DMS53 treated with DMSO at 0.1 percent for 48 hours (cell line): ENCODE measurements around the gene PGLYRP4.

Source experiments
- DNase-seq: peaks from one replicate; lab custom pipeline; 2025; ENCODE audit not compliant: unreplicated experiment; lab: John Stamatoyannopoulos, UW

PGLYRP4 gene

GRCh38 chr1:153348511-153349362, at the start of gene PGLYRP4:
Gene PGLYRP4, minus strand, starts transcription at chr1:153348841. Its CDS starts 909 bp downstream, at chr1:153347932.
- DNase-seq, result no peak

DNA sequence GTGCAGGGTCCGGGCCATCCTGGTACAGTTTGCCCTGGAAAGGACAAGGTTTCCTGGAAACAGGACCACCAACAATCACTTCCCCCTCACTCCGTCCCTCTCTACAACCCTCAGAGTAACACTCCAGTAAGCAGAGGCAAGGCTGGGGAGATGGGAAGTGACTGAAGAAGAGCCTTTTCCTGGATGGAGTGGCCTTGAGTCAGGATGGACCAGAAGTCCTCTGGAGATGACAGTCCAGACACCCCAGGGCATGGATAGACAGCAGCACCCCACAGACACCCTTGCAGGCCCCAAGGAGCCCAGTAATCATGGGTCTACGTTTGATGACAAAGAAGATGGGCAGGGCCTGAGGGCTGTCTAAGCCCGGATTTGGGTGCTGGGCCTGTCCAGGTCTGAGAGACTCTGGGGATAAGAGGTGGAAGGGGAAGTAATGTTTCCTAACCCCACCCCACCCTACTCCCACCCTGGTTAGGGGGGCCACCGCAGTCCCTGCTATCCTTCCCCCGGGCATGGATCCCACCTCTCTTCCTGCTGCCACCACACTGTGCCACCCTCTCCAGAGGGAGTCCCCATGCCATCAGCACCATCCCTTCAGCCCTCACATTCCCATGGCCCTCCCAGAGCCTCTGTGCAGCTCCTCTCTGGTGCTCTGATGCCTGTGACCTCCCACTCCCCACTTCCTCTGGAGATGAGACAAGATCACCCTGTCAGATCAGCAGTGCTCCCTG, 49.4 kb upstream of the PGLYRP4 start:
- no peak for DNase-seq

DNA sequence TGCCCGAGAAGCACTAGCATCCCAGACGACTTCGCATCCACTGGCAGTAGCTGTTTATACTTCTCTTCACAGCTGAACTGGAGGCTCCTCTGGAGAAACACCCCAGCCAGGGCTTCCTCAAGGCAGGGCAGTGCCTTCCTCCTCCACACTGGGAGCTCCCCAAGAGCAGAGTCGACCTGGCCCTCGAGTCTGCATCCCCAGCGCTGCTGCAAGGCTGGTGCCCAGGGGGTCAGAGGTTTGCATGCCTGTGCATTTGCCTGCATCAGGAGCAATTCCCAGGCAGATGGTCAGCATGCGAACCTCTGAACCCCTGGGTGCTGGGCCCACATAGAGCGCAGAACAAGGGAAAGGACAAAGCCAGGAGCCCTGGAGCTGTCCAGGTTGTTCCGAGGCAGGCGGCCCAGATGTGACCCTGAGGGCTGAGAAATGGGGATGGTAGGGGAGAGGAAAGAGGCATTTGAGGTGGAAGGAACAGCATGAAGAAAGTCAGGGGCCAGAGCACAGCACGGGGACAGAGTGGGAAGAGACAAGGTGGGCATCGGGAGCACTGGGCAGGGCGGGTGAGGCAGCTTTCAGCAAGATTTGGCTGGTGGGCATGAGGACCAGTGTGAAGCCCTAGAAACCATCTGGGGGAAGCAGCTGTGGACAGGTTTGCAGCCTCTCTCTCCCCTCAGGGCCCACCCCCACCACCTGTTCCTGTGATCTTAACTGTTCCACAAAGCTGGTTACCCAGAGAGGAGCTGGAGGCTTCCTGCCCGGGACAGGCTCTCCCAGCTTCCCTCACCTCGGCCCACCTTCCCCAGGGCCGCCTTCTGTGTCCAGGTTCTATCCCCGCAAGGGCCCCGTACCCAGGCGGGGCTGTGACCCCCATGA, 48.6 kb upstream of the PGLYRP4 start:
- DNase-seq, result no peak

DNA sequence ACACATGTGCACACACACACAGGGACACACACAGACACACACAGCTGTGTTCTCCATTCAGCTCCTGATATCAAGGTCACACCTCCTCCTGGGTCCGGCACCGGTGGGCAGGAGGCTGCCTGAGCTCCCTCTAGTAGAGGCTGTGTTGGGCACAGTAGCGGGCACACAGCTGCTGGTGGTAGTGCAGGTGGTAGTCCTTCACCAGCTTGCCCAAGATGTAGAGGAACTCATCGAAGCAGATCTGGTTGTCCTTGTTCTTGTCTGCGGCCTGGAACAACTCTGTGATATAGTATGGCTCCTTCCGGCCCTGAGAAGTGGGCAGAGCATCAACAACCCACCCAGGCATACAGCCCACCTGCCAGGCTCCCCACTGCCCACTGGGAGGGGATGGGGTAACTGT, 47.8 kb upstream of the PGLYRP4 start:
- no peak for DNase-seq

GRCh38 chr1:153395776-153396175, 47.1 kb upstream of the PGLYRP4 start:
- no peak for DNase-seq

- DNase-seq, result no peak
Observed at GRCh38 chr1:153395136-153395685, 46.6 kb upstream of the PGLYRP4 start.

DNA sequence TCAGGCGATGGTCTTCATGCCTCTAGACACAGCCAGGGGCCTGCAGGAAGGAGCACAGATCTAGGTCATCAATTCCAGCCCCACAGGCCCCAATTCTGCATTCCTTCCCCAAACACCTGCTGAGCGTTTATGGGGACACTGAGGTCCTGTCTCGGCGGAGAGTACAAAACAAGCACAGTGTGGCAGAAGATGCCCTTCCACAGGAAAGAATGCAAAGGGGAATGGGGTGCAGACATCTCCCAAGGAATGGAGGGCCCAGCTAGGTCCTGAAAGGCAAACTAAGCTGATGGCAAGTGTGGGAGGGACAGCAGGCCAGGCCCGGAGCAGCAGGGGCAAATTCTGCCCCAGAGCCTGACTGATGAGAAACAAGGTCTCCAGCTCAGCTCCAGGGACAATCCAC, 45.8 kb upstream of the PGLYRP4 start:
- DNase-seq, result no peak

- DNase-seq, result no peak
Observed at GRCh38 chr1:153393926-153394325, 45.3 kb upstream of the PGLYRP4 start.

DNA sequence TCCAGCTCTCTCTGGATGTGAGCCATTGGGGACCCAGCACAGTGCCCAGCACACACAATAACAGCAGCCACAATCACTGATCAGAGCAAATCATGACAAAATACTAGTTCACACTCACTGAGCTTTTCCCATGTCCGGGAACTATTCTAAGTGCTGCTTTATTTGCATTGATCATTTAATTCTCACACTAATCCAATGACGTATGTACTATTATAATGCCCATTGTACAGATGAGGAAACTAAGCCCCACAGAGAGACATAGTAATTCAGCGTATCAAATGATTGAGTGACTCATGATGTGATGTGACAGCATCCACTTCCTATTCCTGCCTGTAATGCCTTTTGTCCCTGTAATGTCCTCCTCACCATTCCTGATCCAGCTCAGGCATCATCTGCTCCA, 44.2 kb upstream of the PGLYRP4 start:
- no peak for DNase-seq

DNA sequence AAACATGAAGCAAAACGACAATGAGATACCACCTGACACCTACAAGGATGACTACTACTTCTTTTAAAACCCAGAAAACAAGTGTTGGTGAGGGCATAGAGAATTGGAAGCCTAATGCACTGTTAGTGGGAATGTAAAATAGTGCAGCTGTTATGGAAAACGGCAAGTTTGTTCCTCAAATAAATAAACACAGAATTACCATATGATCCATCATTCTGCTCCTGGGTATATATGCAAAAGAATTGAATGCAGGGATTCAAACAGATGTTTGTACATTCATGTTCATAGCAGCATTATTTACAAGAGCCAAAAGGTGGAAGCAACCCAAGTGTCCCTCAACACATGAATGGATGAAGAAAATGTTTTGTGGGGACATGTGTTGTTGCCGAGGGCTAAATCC, 43.6 kb upstream of the PGLYRP4 start:
- DNase-seq, result no peak

DNA sequence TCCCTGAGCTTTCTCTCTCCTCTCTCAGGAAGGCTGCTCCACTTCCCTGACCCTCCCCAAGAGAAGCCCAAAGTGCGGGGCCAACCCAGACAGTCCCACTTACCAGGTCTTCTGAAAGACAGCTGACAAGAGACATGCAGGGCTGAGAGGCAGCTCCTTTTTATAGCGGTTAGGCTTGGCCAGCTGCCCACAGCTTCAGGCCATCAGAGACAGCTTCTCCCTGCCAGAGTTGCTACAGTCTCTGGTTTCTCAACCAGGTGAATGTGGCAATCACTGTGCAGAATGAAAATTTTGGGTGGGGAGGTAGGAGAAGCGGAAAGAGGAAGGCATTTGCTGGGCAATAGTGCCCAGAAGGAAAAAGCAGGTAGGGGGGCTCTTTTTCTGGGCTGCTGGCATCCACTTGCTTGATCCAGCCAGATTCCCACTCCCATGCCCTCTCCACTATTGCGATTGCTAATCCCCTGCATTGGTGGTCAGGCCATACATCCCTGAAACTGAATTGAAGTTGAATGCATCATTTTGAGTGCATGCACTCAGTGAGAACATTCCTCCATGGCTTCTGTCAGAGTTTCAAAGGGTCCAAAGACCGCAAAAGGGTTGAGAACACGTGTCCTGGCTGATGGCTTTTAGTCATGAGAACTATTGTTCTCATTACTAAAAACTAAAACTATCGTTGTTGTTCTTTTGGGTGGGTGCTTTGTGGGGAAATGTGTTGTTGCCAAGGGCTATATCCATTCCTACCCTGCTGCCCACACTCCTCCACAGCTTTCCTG, 42.5 kb upstream of the PGLYRP4 start, which contains the start of gene S100A8:
TSS of gene S100A8 (minus strand) at position 136 of the 773 bp plus-strand sequence. CDS start 538 bp downstream, outside the sequence.
- no peak for DNase-seq

- no peak for DNase-seq
Observed at GRCh38 chr1:153389973-153390879, 41.6 kb upstream of the PGLYRP4 start.

DNA sequence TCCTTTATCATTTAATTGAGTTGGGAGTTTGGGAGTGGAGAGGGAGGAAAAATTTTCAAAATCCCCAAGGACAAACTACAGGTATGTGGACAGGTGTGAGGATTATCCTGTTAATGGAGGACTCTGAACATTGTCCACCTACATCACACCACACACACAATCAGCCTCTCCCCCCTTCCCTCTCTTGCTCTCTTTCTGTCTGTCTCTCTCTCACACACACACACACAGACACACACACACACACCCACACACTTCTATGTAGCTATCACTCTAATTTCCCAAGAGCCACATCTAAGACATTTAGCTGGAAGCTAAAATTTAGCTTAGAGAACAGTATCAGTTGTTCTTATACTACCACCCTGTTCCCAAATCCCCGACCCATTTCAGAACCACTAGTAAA, 40.8 kb upstream of the PGLYRP4 start:
- DNase-seq, result no peak

DNA sequence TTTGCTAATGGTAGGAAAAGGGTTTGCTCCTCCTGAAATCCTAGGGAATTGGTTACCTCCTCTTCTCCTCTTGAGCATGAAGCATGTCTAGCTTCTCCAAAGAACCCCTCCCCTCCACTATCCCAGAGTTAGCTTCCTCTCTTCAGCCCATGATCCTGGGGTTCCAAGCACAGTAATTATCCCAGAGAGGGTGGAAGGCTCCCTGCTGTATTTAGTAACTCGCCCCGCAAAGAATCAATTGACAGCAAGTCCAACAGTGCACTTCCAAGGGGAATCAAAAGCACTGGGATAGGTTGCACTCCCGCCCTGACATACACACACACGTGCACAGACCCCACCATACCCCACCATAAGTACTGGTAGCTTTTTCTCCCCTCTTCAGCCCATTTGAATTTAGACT, 39.1 kb upstream of the PGLYRP4 start:
- no peak for DNase-seq

GRCh38 chr1:153387001-153387400, 38.4 kb upstream of the PGLYRP4 start:
- DNase-seq, result no peak

DNA sequence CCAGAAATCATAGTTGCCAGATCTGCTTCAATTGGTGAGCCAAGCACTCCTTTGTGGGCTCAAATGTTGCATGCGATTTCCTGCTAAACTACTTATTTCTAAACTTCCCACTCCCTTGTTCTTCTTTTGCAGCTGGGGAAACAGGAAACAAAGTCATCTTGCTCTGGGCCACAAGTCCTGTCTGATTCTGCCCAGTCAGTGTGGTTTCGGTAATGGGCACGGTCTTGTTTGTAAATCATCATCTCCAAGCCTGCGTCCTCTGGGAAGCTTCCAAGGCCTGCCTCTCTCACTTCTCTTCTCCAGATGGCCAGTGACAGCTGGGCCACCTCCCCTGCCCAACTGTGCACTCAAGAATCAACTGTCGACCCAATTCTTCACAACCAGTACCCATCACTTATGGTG, 37.9 kb upstream of the PGLYRP4 start:
- no peak for DNase-seq

GRCh38 chr1:153384958-153385580, 36.4 kb upstream of the PGLYRP4 start:
- DNase-seq, result no peak

- DNase-seq, result no peak
Observed at GRCh38 chr1:153380711-153381110, 32.1 kb upstream of the PGLYRP4 start.

- no peak for DNase-seq
Observed at GRCh38 chr1:153379591-153379990, 30.9 kb upstream of the PGLYRP4 start.
